SK-N-SH (cell line): Measurements from ENCODE around the gene KCNJ12. TPM values are rescaled to one million over a fixed set of nuclear protein-coding genes. Genes with fewer than 3 reads are reported as not detected.

Source experiments
- CTCF ChIA-PET: fragments of 300-600, 350-600 bp; formaldehyde crosslinking; extraction: SDS; loops from one replicate; lab custom pipeline; 2021; lab: Yijun Ruan, JAX
- POLR2A ChIA-PET: fragments of 350-600 bp; sonication (Branson Sonifier 250); formaldehyde crosslinking; extraction: SDS; loops from one replicate; lab custom pipeline; 2020; ENCODE audit warnings: antibody characterized with exemption, inconsistent platforms; lab: Yijun Ruan, JAX
- DNase-seq: peaks from one replicate; pipeline ENCODE4 v3.0.0; 2012
- H2AFZ ChIP-seq: fragments of 200-600 bp; sonication (generic); 2 replicates; pipeline ENCODE4 v1.8.1; 2016; ENCODE audit warnings: antibody characterized with exemption, mild to moderate bottlenecking, low read depth
- H3F3A ChIP-seq: fragments of 200-600 bp; sonication (generic); replicated peaks from 2 replicates; pipeline ENCODE3; 2016; ENCODE audit warnings: antibody characterized with exemption, mild to moderate bottlenecking; ENCODE audit not compliant: insufficient read depth
- H3K27ac ChIP-seq, 2 experiments: fragments of 200-500 bp in 1 of 2; fragments of 200-600 bp in 1 of 2; sonication (Bioruptor generic) in 1 of 2; sonication (generic), shearing (Covaris generic) in 1 of 2; 2 replicates each; pipeline versions ENCODE4 v1.5.1 to v1.6.1; 2014 to 2016; ENCODE audit warnings: low read depth in 2 of 2, inconsistent platforms in 1 of 2, low read length in 1 of 2, mild to moderate bottlenecking in 1 of 2, mixed read lengths in 1 of 2
- H3K27me3 ChIP-seq: fragments of 200-600 bp; sonication (generic), shearing (Covaris generic); 2 replicates; pipeline ENCODE4 v1.6.1; 2016; ENCODE audit warnings: mixed run types; ENCODE audit not compliant: insufficient read depth
- H3K36me3 ChIP-seq, 2 experiments: fragments of 200-500 bp in 1 of 2; fragments of 200-600 bp in 1 of 2; sonication (Bioruptor generic) in 1 of 2; sonication (generic) in 1 of 2; replicated peaks in 1 of 2; 2 replicates each; pipeline versions ENCODE3 to v1.5.1; 2014 to 2016; ENCODE audit warnings: low read length in 1 of 2, mild to moderate bottlenecking in 1 of 2; ENCODE audit not compliant: insufficient read depth in 2 of 2, control insufficient read depth in 1 of 2
- H3K4me1 ChIP-seq, 2 experiments: fragments of 200-500 bp in 1 of 2; fragments of 200-600 bp in 1 of 2; sonication (Bioruptor generic) in 1 of 2; sonication (generic), shearing (Covaris generic) in 1 of 2; 2 replicates each; pipeline versions ENCODE4 v1.5.1 to v1.6.1; 2014 to 2016; ENCODE audit warnings: low read depth in 1 of 2, low read length in 1 of 2, mixed run types in 1 of 2; ENCODE audit not compliant: insufficient read depth in 2 of 2, control insufficient read depth in 1 of 2
- H3K4me2 ChIP-seq: fragments of 200-600 bp; sonication (generic), shearing (Covaris generic); 2 replicates; pipeline ENCODE4 v1.6.1; 2017; ENCODE audit warnings: mixed run types
- H3K4me3 ChIP-seq, 2 experiments: fragments of 200-500 bp in 1 of 2; fragments of 200-600 bp in 1 of 2; sonication (Bioruptor generic) in 1 of 2; sonication (generic), shearing (Covaris generic) in 1 of 2; 2 replicates each; pipeline versions ENCODE4 v1.5.1 to v1.8.1; 2014 to 2016; ENCODE audit warnings: low read depth in 2 of 2, inconsistent platforms in 1 of 2, low read length in 1 of 2, mild to moderate bottlenecking in 1 of 2, mixed read lengths in 1 of 2, moderate library complexity in 1 of 2
- H3K79me2 ChIP-seq: fragments of 200-600 bp; sonication (generic); 2 replicates; pipeline ENCODE4 v1.8.1; 2017; ENCODE audit warnings: mild to moderate bottlenecking; ENCODE audit not compliant: insufficient read depth
- H3K9ac ChIP-seq: fragments of 200-600 bp; sonication (generic); 2 replicates; pipeline ENCODE4 v1.6.1; 2017; ENCODE audit warnings: mixed run types
- H3K9me2 ChIP-seq: fragments of 200-600 bp; sonication (generic); 2 replicates; pipeline ENCODE4 v1.6.1; 2017; ENCODE audit warnings: mixed run types
- H3K9me3 ChIP-seq: fragments of 200-600 bp; sonication (generic); 2 replicates; pipeline ENCODE4 v1.6.1; 2017; ENCODE audit warnings: mixed run types, mild to moderate bottlenecking, moderate library complexity
- H4K20me1 ChIP-seq: fragments of 200-600 bp; sonication (generic); 2 replicates; pipeline ENCODE4 v1.6.1; 2017; ENCODE audit warnings: mild to moderate bottlenecking, mixed run types; ENCODE audit not compliant: insufficient read depth
- EP300 ChIP-seq, 2 experiments: IDR thresholded peaks; 2 replicates each; pipeline versions ENCODE4 v1.4.0 to v1.6.1; 2012; ENCODE audit warnings: borderline replicate concordance in 1 of 2, low read depth in 1 of 2, low read length in 1 of 2
- FOSL2 ChIP-seq: IDR thresholded peaks from 2 replicates; pipeline ENCODE4 v1.4.0; 2012; ENCODE audit warnings: low read depth, mild to moderate bottlenecking, moderate library complexity, borderline replicate concordance
- FOXJ3 ChIP-seq: sonication (generic); formaldehyde crosslinking; IDR thresholded peaks from 2 replicates; pipeline ENCODE4 v1.5.1; 2020; ENCODE audit warnings: mild to moderate bottlenecking, missing genetic modification reagents
- IRF3 ChIP-seq: fragments of 150-350 bp; IDR thresholded peaks from 2 replicates; pipeline ENCODE4 v1.6.1; 2016; ENCODE audit warnings: mild to moderate bottlenecking, low read depth, low read length
- RAD21 ChIP-seq: IDR thresholded peaks from 2 replicates; pipeline ENCODE4 v1.6.1; 2012; ENCODE audit warnings: mild to moderate bottlenecking, low read length
- RXRA ChIP-seq: IDR thresholded peaks from 2 replicates; pipeline ENCODE4 v1.4.0; 2012; ENCODE audit warnings: low read depth, mild to moderate bottlenecking, borderline replicate concordance
- SIN3A ChIP-seq: IDR thresholded peaks from 2 replicates; pipeline ENCODE4 v1.6.1; 2012; ENCODE audit warnings: low read depth, mild to moderate bottlenecking, low read length, moderate library complexity, borderline replicate concordance
- TAF1 ChIP-seq: IDR thresholded peaks from 2 replicates; pipeline ENCODE4 v1.6.1; 2012; ENCODE audit warnings: low read depth, mild to moderate bottlenecking, low read length, moderate library complexity, borderline replicate concordance
- TEAD4 ChIP-seq: IDR thresholded peaks from 2 replicates; pipeline ENCODE4 v1.4.0; 2012; ENCODE audit warnings: mild to moderate bottlenecking, borderline replicate concordance; ENCODE audit not compliant: insufficient read depth
- WGBS: methylation state at CpG from one replicate; pipeline ENCODE4 v1.1.6; 2017; ENCODE audit warnings: low lambda C conversion rate; 5-methylcytosine and 5-hydroxymethylcytosine counted together
- polyA plus RNA-seq, 3 experiments: library from polyadenylated mRNA; depleted of rRNA; stranded (reverse); fragments of >200 nt; gene quantifications; 2 replicates each; pipeline ENCODE4 v1.2.3, GENCODE V29; 2012

KCNJ12 gene
- polyA plus RNA-seq, 1 of the 3 experiments (the other 2 are of a cell fraction), result 0.36 TPM

GRCh38 chr17:21467196-21467595 is 91.0 kb downstream of the KCNJ12 start:
- no peaks in the 10 kb centered on the region for H3F3A ChIP-seq
- H4K20me1 ChIP-seq, result no peaks in the 10 kb centered on the region
- CTCF ChIA-PET, result interaction anchor here (5.7 kb wide), 1 partner anchor 45 kb away, joined by 28 read pairs; no protein-coding TSS in a partner anchor
- no peak overlapping the region for H2AFZ ChIP-seq
- H3K9ac ChIP-seq, result no peak overlapping the region
- no peak for TF ChIP-seq EP300 (IDR thresholded peaks at IDR 0.05; ENCODE audit: borderline replicate concordance in 1 of 2, low read depth in 1 of 2, low read length in 1 of 2)
- no peak for TF ChIP-seq RXRA
- no peak for TF ChIP-seq TAF1
- TF ChIP-seq RAD21, result no peak
- TF ChIP-seq FOXJ3 (CRISPR knock-in tag), result no peak
- no peak for TF ChIP-seq TEAD4
- H3K4me1 ChIP-seq, result peaks cover 0 to 3% of the 10 kb centered on the region in 2 experiments; a peak in 1 of 4 replicates
- H3K27ac ChIP-seq, result no peak overlapping the region
- H3K9me3 ChIP-seq, result no peaks in the 10 kb centered on the region
- no peak for DNase-seq
- WGBS, result 51% methylated on average over 7 of the region's 7 CpGs
- H3K36me3 ChIP-seq, result no peaks in the 10 kb centered on the region
- H3K79me2 ChIP-seq, result no peaks in the 10 kb centered on the region
- H3K9me2 ChIP-seq, result no peaks in the 10 kb centered on the region
- POLR2A ChIA-PET, result no interaction called here
- H3K4me2 ChIP-seq, result no peak overlapping the region
- H3K4me3 ChIP-seq, result no peak overlapping the region
- H3K27me3 ChIP-seq, result peaks cover 4% of the 10 kb centered on the region

- Histone ChIP-seq H3K79me2 (no peaks in the 10 kb centered on the region), H3K9me2 (no peaks in the 10 kb centered on the region), H3F3A (no peaks in the 10 kb centered on the region), H3K4me2 (no peak overlapping the region), H3K9ac (no peak overlapping the region), H3K4me3 (no peak overlapping the region), H3K9me3 (no peaks in the 10 kb centered on the region), H4K20me1 (no peaks in the 10 kb centered on the region), H3K27ac (no peak overlapping the region), H3K27me3 (peaks cover 4% of the 10 kb centered on the region), H3K36me3 (no peaks in the 10 kb centered on the region), H2AFZ (no peak overlapping the region), H3K4me1 (peaks cover 0 to 3% of the 10 kb centered on the region in 2 experiments; a peak in 1 of 4 replicates)
- WGBS, result 54% methylated on average over 13 of the region's 13 CpGs
- TF ChIP-seq SIN3A (no peak), FOSL2 (no peak), TAF1 (no peak), IRF3 (no peak)
- ChIA-PET POLR2A (no interaction called here), CTCF (interaction anchor here (5.7 kb wide), 1 partner anchor 45 kb away, joined by 28 read pairs; no protein-coding TSS in a partner anchor)
- DNase-seq, result no peak
Measured at GRCh38 chr17:21467739-21468490, 91.8 kb downstream of the KCNJ12 start.

Other genes starting within 250 kb of the KCNJ12 start
- 17.8 and 24.2 TPM in 2 replicates for gene DHRS7B, start 249.4 kb upstream of the KCNJ12 start, polyA plus RNA-seq (2012; rRNA removed)
- gene TMEM11, start 162.2 kb upstream of the KCNJ12 start, polyA plus RNA-seq (2012; rRNA removed), result 43.8 and 52.3 TPM in 2 replicates
- gene NATD1, start 122.9 kb upstream of the KCNJ12 start, polyA plus RNA-seq (2012; rRNA removed), result 3.9 and 4.0 TPM in 2 replicates
- gene MAP2K3, start 91.6 kb upstream of the KCNJ12 start, polyA plus RNA-seq (2012; rRNA removed), result 21.2 and 30.0 TPM in 2 replicates